Dedifferentiated amniotic fluid mesenchymal stem cell (primary cell): Measurements from ENCODE around the gene MEGF6.
"Not testable (repeated sequence)": the region's sequence is repeated elsewhere in the genome, so short reads cannot be mapped to it uniquely, and the experiment has no call there.

ENCODE experiments used
- DNase-seq: peaks from one replicate; pipeline ENCODE4 v3.0.0-alpha.2; 2016; ENCODE audit errors: extremely low spot score

Gene MEGF6

DNA sequence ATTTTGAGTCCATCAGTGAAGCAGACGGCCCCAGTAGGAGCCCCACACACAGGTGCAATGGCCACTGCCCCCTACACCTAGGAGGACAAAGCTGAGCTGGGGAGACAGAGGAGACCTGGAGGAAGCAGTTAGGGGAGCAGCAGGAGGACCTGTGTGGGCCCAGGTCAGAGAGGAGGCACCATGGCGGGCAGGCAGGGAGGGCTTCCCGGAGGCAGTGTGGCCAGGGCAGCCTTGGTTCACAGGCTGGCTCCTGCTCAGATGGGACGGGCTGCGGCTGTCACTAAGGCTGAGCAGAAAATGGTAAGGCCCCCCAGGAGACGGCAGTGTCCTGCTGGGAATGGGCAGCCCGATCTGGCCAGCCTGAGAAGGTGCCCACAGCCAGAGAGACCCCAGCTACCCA, 15.4 kb downstream of the MEGF6 start:
- DNase-seq: no peak

DNA sequence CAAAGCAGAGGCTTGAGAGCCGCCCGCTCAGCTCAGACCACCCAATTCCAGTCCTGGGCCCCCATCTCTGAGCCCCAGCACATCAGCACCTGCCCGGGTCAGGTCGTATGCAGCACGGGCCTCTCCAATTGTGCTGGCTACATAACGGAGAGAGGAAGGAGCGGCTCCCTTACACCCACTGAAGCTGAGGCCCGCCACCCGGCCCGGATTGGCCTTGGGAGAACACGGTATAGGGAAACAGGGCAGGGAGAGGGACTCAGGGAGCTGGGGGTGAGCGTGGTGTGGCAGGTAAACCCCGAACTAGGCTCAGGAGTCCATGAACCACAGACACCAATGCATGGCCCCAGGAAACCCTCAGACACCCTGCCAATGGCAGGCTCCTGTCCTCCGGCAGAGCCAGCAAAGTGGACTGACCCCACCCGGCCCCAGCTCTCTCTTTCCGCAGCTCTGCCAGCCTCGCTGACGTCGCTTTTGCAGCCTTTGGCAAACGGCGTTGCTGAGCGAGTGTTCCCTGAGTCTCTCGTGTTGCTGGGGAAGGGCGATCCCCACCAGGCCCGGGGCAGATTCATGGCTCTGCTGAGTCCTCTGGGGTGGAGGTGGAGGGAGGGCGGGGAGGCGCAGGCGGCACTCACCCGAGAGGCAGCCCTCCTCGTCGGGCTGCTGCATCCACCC, 16.5 kb downstream of the MEGF6 start:
- DNase-seq: no peak

DNA sequence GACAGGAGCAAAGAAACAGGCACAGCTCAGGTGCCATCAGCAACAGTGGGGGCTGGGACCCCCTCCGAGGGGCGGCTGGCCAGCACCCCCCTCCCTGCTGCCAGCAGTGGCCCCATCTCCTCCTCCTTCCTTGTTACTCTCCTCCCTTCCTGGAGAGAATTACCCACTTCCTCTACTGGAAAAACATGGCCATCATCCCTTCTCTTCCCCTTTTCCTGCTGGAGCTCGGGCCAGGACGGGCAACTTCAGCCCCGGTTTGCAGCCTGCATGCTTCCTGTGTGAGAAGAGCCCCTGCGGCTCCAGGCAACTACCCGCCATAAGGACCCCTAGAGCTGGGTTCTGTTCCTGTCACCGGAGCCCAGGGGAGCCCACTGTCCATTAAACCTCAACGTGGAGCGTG, 17.6 kb downstream of the MEGF6 start:
- no peak for DNase-seq

DNA sequence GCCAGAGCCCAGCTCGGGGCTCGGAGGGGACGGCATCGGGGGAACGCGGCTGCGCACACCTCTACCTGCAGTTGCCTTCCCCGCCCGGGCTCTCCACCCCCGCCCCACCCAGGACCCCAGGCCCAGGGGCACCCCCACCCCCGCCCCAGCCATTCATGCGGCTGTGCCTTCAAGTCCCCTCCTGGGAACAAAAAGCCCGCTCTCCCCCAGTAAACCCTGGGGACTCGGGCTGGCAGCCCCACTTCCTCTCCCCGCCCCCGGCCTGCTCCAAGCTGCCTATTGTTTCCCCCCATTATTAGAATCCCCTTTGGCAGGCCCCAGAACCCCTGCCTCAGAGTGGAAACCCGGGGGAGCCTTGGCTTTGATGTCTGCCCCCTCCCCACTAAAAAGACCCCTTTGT, 18.0 kb downstream of the MEGF6 start:
- DNase-seq: no peak

DNA sequence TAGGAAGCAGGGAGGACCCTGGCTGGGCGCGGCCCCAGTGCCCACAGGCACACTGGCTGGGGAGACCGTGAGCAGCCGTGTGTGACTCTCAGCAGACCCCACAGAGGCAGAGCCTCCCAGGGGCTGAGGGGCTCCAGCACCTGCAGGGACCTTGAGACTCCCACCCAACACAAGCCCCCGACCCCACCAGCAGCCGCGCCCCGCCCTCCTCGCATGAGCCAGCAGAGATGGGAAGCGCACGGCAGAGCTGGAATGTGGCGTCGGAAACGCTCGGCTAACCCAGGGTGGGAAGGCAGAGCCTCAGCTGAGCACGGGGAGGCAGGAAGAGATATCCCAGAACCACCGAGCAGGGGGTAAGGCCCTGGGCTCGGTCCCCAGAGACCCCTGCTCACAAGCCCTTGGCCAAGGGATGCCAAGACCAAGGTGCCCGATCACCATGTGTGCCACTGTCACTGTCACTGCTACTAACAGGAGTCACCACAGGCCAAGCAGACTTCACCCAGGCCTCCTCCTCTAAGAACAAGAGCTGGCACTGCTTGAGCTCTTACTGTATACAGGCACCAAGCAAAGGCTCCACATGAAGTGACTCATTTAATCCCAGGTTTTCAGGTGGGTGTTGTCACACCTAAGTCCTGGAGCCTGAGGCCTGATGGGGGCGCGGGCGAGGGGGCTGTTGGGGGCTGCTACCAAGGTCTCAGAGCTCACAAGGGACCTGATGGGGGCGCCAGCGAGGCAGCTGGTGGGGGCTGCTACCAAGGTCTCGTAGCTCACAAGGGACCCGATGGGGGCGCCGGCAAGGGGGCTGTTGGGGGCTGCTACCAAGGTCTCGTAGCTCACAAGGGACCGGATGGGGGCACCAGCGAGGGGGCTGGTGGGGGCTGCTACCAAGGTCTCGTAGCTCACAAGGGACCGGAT, 20.1 kb downstream of the MEGF6 start:
- DNase-seq: no peak

DNA sequence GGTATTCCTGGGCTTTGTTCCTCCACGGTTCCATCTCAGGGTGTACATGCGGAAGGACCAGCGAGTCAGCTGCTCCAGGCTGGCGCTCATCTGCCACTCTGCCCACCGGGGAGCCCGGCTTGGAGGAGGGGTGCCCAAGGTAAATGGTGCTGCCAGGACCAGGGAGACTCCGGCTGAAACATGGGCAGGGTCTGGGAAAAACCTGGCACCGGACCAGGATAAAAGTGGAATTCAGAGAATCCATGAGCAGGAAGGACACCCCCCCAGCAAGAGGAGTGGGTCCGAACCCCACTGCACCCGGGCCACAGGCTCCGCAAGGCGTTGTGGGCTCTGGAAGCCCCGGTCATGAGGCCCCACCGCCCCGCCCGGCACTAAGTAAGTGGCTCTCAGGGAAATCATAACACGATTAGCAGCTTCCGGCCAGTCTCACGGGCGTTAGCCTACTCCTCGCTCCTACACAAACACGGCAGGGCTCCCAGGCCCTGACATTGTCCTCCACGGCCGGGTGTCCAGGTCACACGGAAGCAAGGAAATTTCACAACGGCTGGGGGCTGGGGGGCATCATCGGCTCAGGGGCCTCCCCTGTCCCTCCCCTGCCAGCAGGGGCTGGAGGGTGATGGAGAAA, 21.1 kb downstream of the MEGF6 start:
- no peak for DNase-seq

DNA sequence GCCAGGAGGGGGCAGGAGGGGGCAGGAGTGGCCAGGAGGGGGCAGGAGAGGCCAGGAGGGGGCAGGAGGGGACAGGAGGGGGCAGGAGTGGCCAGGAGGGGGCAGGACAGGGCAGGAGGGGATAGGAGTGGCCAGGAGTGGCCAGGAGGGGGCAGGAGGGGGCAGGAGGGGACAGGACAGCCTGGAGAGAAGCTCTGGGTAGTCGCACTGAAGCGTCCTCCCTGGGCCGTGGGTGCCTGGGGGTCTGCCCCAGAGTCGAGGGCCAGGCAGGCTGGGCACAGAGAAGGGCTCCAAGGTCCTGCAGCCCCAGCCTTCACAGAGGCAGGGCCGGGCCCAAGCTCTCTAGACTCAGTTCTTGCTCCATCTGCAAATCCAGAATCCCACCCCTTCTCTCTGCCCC, 22.9 kb downstream of the MEGF6 start:
- no peak for DNase-seq

DNA sequence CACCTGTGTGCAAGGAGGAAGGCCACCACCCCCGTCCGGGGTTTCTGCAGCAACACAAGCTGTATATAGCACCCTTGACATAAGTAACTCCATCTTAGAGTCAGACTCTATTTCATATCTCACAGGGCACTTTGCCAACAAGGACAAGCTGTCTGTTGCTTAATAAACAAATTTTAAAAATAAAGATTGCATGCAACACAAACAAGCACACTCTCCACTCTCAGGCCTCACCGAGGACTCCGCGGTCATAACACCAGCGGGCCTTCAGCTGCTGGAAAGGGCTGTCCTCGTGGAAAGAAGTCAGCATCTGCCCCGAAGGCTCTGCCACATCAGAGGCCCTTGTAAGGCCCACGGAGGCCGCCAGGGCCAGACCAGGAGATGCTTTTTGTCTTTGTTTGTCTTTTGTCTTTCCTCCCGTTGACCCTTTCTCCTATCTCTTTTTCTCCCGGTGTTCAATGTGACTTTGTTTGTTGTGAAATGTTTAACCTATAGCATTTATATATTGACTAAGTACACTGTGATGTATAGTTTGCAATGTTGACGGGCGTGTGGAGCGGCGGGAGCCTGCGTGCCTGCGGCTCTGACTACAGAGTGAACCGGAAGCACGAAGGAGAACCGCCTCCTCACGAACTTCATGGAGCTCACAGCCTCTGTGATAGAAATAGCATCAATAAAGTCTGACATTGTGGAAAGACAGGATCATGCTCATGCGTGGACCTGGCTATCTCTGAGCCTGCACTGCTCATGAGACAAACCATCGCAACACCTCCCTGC, 24.1 kb downstream of the MEGF6 start:
- no peak for DNase-seq

DNA sequence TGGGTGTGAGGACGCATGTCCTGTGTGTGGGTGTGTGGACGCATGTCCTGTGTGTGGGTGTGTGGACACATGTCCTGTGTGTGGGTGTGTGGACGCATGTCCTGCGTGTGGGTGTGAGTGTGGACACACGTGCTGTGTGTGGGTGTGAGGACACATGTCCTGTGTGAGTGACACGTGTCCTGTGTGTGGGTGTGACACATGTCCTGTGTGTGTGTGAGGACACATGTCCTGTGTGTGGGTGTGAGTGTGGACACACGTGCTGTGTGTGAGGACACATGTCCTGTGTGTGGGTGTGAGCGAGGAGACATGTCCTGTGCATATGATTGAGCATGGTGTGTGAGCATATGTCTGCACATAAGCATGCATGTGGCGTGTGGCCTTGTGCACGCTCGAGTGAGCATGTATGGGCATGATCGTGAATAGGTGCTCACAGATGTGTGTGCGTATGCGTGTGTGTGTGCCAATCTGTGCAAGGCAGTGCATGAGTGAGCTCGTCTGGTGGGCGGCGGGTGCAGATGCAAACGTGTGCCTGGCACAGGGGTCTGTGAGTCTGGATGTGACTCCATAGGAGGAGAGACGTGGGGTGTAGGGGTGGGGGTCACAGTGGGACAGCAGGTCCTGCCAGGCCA, 25.3 kb downstream of the MEGF6 start:
- no peak for DNase-seq

DNA sequence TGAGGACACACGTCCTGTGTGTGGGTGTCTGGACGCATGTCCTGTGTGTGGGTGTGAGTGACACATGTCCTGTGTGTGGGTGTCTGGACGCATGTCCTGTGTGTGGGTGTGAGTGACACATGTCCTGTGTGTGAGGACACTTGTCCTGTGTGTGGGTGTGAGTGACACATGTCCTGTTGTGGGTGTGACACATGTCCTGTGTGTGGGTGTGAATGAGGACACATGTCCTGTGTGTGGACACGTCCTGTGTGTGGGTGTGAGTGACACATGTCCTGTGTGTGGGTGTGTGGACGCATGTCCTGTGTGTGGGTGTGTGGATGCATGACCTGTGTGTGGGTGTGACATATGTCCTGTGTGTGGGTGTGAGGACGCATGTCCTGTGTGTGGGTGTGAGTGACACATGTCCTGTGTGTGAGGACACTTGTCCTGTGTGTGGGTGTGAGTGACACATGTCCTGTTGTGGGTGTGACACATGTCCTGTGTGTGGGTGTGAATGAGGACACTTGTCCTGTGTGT, 25.9 kb downstream of the MEGF6 start:
- DNase-seq: not testable (repeated sequence)

DNA sequence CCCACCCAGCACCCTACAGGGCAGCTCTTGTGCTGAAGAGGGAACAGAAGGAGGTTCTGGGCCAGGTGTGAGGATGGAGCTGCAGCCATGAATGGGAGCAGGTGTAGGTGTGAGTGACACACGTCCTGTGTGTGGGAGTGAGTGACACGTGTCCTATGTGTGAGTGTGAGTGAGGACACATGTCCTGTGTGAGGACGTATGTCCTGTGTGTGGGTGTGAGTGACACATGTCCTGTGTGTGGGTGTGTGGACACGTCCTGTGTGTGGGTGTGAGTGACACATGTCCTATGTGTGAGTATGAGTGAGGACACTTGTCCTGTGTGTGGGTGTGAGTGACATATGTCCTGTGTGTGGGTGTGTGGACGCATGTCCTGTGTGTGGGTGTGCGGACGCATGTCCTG, 26.4 kb downstream of the MEGF6 start:
- DNase-seq: no peak

DNA sequence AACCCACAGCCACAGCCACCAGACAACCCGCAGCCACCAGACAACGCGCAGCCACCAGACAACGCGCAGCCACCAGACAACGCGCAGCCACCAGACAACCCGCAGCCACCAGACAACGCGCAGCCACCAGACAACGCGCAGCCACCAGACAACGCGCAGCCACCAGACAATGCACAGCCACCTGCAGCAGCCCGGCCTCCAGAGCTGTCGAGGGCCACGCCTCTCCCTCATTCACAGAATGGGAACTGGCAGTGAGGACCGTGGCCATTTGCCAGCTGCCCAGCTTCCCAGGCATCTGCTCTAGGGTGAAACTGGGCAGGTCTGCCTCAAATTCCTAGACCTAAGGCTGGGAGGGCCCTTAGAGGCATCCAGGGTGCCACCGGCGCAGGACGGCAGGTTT, 27.6 kb downstream of the MEGF6 start:
- not testable (repeated sequence) for DNase-seq

DNA sequence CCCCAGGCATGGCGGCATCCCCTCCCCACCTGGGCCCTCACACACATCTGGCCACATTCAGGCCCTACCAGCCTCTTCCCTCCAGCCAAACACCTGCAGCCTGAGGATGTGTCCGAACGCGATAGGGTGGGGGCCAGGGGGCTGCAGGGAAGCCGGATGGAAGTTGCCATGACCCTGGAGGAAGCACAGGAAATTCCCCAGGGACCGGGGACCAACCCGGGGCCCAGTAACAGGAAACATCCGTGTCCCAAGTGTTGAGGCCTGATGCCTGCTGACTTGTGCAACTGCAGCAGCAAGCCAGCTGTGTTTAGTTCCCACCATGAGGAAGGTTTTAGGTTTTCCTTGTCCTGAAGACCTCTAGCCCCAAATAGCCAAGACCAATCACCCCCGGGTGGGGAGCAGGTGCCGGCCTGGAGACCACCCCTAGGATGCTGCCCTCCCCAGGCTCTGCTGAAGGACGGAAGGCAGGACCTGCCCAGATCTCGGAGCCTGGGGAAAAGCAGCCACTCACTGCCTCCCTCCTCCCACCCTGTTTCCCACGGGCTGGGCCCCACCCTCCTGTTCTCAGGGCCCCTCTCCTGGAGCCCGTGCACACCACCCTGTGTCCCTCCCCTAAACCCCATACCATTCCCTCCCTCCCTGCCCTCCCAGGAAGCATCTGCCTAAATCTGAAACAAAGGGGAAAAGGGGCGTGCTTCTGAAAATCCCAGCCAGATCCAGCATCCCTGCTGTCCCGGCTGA, 29.8 kb downstream of the MEGF6 start:
- no peak for DNase-seq

DNA sequence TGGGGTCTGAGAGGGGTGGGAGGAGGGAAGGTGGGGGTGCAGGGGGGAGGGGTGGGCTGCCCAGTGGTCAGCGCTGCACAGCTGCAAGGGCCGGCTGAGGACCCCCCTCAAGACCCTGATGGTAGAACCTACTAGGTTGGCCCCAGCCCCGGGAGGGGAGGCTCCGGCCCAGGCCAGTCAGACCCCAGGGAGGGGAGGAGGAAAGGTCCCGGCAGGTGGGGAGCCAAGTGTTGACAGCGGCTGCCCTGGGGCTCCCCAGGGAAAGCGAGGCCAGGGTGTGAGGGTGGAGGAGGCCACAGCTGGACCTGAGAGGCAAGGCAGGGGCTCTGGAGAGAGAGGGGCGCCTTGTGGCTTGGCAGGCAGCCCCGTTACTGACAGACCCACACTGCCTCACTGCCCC, 31.1 kb downstream of the MEGF6 start:
- no peak for DNase-seq

DNA sequence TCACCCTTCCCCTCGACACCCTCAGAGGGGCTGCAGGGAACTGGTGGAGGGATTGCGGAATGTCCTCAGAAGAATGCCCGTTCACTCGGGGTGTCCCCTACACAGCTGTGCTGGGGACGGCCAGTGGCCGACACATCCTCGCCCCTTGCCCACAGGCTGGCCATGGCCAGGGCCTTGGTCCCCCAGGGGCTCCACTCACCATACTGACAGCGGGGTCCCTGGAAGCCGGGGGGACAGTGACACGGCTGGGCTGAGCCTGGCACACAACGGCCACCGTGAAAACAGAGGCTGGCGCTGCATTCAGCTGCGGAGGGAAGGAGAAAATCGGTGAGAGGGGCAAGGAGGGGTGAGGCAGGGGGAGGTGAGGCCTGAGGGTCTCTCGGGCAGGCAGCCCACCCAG, 31.7 kb downstream of the MEGF6 start:
- no peak for DNase-seq

DNA sequence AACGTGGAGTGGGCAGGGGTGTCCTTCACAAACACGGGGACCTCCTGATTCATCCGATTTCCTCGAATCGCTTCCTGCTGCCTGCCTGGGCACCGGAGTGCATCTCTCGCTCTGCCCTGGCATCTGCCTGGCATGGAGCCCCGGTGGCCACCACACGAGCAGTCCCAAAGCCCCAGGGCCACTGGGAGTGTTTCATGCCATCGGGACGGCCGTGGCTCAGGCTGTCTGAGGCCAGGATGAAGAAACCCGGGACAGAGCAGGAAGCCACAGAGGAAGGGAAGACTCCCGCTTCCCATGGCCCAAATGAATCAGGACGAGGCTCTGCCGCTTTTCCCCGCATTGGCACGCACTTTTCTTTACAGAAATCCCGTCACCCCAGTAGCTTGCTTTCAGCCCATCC, 32.4 kb downstream of the MEGF6 start:
- no peak for DNase-seq

DNA sequence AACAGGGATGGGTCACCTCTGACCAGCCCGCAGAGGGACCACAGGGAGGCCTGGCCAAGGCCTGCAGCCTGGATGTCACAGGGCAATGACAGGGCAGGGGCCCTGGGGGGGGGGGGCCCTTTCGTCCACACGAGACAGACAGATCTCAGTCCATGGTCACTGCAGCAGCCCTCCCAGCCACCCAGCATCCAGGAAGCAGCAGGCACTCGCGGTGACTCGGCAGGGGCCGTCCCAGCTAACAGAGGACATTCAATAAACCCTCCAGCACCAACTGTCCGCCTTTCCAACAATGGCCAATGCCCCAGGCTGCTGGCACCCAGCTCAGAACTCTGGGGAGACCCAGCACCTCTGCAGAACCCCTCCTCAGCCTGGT, 32.9 kb downstream of the MEGF6 start:
- no peak for DNase-seq

DNA sequence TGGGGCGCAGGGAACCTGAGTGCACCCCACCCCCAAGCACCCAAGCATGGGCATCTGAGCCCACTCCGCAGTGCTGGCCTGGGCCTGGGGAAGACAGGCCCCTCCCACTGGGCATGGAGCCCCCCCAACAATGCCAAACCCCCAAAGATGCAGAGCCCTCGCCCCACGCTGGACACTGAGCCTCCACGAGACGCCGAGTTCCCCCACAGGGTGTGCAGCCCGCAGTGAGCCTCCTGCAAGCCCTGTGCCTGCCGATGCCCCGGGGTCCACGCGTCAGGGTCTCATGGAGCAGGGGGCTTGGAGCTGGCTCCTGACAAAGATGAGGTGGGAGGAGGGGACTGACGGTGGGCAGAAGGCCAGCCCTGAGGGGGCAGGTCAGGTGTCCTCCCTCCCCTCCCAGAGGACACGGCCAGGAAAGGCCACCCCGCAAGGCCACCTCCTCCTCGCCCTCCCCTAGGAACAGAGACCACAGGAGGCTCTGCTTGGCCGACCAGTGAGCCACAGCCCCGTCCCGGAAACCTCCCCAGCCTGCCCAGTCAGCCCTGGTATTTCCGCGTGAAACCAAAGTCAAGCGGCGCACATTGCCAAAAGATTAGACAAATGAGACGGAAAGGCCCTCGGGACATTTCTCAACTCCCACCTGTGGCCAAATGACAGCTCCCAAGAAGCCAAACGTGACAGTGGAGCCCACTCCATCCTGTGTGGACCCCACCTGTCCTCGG, 33.4 kb downstream of the MEGF6 start:
- no peak for DNase-seq

DNA sequence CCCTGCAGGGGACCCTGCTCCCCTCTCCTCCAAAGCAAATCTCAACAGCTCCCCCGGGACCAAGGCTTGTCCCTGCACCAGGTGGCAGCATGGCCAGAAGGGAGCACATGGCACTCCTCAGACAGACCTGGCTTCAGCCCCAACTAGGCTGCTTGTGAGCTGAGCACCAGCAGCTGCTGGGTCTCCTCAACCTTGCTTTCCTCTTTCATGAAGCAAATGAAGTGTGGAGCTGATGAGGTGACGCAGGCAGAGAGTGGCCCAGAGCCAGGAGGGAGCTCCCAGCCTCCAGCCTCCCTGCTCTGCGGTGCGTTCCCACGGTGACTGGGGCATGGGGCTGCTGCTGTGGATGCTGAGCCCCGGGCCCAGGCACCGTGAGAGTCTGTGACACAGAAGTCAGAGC, 34.0 kb downstream of the MEGF6 start:
- no peak for DNase-seq

DNA sequence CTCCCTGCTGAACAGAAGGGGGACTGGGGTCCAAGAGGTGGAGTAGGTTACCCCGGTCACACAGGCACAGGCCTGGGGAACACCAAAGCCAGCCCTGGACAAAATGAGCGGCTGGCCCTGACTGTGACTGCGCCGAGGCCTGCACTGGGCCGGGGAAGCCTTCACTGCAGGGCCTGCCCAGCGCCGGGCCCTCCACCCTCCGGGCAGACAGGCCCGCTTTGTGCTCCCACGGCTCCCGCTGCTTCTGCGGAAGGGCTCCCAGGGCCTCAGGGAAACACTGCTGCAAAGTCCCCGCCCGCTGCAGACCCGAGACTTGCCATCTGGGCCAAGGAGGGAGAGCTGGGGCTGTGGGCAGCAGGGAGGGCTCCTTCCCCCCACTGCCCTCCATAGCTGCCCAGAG, 35.3 kb downstream of the MEGF6 start:
- DNase-seq: no peak
